ENCODE data around the gene ZNF566.

DNA sequence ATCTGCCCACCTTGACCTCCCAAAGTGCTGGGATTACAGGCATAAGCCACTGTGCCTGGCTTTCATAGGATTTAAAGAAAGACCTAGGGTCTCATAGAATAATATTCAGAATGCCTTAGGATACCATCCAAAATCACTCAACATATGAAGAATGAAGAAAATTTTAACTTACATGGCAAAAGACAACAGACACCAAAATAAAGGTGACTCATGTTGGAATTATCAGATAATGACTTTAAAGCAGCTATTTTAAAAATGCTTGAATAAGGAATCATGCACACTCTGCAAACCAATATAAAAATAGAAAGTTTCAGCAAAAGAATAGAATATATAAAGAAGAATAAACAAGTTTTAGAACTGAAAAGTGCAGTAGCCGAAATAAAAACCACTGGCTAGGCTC is 29.3 kb downstream of the ZNF566 start:
- TF ChIP-seq, protein P1, sequence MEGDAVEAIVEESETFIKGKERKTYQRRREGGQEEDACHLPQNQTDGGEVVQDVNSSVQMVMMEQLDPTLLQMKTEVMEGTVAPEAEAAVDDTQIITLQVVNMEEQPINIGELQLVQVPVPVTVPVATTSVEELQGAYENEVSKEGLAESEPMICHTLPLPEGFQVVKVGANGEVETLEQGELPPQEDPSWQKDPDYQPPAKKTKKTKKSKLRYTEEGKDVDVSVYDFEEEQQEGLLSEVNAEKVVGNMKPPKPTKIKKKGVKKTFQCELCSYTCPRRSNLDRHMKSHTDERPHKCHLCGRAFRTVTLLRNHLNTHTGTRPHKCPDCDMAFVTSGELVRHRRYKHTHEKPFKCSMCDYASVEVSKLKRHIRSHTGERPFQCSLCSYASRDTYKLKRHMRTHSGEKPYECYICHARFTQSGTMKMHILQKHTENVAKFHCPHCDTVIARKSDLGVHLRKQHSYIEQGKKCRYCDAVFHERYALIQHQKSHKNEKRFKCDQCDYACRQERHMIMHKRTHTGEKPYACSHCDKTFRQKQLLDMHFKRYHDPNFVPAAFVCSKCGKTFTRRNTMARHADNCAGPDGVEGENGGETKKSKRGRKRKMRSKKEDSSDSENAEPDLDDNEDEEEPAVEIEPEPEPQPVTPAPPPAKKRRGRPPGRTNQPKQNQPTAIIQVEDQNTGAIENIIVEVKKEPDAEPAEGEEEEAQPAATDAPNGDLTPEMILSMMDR (IDR thresholded peaks at IDR 0.05), result no peak
- TF ChIP-seq EZH2 (IDR thresholded peaks at IDR 0.05) (no peak), EZH2phosphoT487 (IDR thresholded peaks at IDR 0.05) (no peak)

Data from neural progenitor cell (in vitro differentiated cells).